GM21717 (cell line): ENCODE measurements around the gene SAFB2.
A peak's percentile ranks its signal among the peaks of the same experiment; 100 is the strongest.

Source experiments
- ATAC-seq: cut with Tn5 transposase; IDR thresholded peaks from one replicate; pipeline ENCODE4 v1.9.1; 2021; ENCODE audit warnings: mild to moderate bottlenecking, moderate library complexity; ENCODE audit not compliant: unreplicated experiment

The SAFB2 gene

DNA sequence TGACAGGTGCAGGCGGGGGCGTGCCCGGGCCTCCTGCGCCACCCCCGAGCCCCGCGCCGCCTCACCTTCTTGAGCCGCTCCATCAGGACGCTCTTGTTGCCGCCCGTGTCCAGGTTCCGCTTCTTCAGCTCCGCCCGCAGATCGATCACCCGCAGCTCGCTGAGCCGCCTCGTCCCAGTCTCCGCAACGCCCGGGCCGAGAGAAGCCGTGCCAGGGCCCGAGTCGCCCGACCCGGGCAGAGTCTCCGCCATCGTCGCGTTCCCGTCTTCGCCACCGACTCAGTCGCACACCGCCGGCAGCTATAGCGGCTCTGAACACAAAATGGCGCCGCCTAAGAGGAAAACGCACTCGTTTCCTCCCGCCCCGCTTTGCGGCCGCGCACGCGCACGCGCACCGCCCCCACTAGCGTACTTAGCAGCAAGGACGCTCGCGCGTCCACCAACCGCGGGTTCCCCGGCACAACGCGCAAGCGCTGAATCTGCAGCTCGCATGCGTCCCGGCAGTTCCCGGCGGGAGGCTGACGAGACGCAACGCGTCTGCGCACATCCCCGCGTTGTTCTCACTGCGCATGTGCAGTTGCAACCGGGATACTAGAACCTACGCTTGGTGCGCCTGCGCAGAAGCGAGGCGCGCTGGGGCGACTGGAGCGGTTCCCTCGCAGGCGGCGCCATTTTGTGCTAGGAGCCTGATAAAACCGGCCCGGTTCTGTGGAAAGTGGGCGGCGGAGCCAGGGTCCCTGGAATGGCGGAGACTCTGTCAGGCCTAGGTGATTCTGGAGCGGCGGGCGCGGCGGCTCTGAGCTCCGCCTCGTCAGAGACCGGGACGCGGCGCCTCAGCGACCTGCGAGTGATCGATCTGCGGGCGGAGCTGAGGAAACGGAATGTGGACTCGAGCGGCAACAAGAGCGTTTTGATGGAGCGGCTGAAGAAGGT, at the start of gene SAFB2, which contains the start of gene SAFB:
Gene SAFB2, minus strand, starts transcription at position 312 of the 932 bp plus-strand sequence. Its CDS starts 61 bp downstream, at position 251.
Gene SAFB, plus strand, starts transcription at position 619 of the 932 bp plus-strand sequence. Its CDS starts 123 bp downstream, at position 742.
- peak; percentile 61 for ATAC-seq

DNA sequence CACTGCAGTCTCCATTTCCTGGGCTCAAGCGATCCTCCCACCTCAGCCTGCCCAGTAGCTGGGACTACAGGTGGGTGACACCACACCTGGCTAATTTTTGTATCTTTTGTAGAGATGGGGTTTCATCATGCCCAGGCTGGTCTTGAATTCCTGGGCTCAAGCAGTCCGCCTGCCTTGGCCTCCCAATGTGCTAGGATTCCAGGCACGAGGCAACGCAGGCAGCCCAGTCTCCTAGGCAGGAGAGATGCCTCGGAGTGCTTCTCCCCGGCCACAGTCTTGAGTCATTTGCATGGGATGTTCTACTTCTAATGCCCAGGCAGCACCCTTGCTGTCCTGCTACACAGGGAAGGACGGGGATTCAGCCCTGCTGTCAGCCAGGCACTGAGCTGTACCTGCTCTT, 49.0 kb upstream of the SAFB2 start:
- no peak for ATAC-seq

DNA sequence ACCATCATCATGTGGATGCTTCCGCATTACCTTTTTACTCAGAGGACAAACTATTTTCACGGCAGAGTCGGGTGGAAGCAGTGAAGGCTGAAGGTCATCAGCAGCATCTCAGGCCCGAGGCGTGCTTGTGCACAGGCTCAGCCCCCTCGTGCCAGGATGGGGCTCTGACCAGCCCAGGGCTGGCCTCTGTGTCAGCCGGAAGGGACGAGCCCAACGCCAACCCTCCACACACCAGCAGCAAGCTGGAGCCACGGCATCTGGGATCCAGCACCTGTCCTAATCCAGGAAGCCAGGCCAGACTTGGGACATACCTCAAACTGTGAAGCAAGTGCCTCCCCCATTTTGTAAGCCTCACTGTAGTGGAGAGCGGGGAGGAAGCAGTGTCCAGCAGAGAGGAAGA, 46.6 kb upstream of the SAFB2 start:
- ATAC-seq, result no peak

DNA sequence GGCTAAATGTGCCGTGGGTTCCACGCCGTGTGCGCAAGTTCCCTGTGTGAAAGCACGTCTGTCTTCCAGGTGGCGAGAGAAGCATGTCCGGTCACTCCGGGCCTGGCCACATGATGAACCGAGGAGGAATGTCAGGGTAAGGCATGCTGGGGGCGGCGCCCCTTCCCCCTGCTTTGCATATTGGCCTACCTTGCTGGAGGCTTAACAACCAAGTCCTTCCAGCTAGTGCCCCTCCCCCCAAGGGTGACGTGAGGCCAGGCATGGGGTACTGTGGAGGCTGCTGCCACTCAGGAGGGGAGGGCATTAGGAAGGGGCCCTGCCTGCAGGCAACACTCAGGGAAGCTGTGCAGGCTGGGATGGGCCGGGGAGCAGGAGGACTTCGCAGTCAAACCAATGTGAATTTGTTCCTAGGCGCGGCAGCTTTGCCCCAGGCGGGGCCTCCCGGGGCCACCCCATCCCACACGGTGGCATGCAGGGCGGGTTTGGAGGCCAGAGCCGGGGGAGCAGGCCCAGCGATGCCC, 45.2 kb upstream of the SAFB2 start:
- ATAC-seq, result no peak

DNA sequence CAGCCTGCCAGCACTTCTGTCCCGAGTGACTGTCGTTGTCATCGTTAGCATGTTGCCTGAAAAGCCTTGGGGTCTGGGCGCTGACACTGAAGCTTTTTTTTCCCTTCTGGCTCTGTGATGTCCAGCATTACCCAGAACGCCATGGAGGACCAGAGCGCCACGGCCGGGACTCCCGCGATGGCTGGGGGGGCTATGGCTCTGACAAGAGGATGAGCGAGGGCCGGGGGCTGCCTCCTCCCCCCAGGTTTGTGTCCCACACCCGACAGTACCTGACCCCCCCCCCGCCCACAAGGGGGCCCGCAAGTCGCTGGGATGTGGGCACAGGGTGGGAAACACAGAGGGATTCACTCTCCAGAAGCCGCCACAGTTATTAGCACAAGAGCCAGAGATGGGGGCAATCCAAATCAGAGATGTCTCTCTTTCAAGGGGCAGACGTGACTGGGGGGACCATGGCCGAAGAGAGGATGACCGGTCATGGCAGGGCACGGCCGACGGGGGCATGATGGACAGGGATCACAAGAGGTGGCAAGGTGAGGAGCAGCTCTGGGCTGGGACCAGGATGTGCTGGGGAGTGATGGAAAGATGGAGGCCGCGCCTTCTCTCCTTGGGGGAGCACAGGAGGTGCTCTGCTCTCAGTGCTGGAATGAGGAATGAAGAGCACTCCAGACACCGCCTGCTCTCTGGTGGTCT, 44.5 kb upstream of the SAFB2 start:
- ATAC-seq, result no peak

DNA sequence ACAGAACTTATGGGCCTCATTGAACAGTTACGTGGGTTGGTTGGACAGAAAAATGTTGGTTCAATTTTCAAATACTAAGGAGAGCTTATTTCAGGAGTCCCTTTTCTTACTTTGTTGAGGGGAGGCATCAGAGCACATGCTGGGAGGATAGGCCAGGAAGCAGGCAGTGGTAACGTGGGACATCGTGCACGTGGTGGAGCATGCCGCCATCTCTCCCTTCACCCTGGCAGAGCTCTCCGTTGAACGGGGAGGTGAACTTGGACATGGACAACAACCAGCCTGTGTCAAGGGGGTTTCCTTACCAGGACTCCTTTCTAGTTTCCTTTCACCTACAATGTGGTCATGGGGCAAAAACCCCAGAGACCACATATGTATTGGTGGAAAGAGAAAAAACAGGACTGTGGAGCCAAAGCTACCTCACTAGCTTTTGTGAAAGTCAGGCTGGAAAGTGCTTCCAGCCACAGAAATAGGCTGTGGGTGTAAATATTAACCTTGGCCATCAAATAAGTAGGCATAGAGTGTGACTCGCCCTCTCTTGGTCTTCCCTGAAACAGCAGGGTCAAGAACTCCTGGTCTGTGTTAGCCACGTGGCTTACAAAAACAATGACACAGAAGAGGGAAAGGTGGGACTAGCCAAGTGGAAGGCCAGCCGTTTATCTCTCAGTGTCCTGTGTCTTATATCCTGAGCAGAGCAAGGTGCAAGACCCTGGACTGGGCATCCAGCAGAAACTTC, 43.4 kb upstream of the SAFB2 start:
- no peak for ATAC-seq

DNA sequence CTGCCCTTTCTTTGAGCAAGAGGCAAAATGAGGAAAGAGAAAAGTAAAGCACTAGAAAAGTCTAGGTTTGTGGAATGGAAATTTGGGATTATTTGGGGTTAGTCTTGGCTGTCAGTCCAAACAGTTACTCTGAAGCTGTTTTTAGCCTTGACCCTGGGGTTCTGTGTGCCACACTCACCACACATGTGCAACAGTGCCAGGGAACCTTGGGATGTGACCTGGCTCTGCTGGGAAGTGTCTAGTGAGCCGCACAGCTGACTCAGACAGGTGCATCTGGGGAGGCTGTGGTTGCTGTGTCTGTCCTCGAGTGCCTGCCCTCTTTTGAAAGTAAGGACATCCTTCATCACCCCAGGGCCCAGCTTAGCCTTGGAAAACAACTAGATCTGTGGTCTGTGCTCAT, 41.9 kb upstream of the SAFB2 start:
- ATAC-seq, result no peak

DNA sequence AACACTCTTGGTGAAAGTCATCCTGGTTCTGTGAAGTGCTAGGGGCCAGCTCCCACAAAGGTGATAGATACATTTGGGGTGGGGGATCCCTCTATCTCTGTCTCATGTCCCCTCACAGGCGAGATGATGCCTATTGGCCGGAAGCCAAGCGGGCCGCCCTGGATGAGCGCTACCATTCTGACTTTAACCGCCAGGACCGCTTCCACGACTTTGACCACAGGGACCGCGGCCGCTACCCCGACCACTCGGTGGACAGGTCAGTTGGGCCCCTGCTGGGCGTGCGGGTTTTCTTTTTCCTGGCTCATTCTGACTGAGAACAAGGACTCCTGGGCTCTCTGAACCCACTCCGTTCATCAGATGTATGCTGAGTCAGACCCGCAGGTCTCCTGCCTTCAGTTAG, 41.3 kb upstream of the SAFB2 start:
- no peak for ATAC-seq

DNA sequence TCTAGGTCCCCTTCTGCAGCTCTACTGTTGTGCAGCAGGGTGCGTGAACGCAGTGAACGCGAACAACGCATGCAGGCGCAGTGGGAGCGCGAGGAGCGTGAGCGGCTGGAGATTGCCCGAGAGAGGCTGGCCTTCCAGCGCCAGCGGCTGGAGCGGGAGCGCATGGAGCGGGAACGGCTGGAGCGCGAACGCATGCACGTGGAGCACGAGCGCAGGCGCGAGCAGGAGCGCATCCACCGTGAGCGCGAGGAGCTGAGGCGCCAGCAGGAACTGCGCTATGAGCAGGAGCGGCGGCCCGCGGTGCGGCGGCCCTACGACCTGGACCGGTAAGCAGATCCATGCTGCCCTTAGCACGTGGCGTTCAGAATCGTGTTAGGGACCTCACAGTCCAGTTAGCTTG, 38.9 kb upstream of the SAFB2 start:
- ATAC-seq, result no peak

DNA sequence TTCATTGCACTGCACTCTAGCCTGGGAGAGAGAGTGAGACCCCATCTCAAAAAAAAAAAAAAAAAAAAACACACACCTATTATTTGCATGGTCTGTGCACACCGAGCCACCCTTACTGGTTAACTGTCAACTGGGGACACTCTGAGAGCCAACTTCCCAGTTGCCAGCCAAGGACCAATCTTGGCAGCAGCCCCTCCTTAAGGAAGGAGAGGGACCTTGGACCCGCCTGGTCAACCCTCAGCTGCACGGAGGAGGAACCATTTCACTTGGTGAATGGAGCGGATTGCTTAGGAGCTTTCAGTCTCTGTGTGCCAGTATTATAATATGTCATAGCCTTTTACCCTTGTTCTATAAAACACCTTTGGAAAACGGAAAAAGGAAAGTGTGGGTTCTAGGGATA, 32.8 kb upstream of the SAFB2 start:
- ATAC-seq, result no peak

DNA sequence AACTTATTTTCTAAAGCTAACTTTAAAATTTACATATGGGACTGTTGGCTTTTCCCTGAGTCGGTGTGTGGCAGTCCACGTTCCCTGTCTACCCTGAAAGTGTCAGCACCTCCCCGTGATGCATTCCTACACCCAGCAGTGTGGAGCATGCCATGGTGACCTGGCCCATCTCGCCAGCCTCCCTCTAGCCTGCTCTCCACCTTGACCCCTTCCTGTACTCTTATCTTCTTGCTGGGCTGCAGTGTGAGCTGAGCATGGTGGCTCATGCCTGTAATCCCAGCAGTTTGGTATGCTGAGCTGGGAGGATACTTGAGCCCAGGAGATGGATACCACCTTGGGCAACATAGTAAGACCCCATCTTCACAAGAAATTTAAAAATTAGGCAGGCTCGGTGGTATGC, 32.4 kb upstream of the SAFB2 start:
- ATAC-seq, result no peak

DNA sequence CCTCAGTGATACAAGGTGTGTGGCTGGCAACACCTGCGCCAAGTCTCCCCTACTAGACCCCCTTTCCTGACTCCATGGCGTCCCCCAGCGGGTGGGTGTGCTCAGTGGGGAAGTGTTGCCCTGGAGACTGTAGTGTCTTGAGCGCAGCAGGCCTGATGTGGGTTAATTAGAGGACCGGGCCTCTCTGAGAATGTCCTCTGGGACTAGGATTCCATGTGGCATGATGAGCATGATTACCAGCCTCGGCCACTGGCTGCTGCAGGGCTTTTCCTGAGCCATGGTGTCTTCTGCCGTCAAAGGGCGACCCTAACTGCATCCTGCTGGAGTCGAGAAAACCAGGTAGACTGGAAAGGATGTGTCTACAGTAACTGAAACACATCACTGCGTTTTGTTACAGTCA, 29.7 kb upstream of the SAFB2 start:
- no peak for ATAC-seq

DNA sequence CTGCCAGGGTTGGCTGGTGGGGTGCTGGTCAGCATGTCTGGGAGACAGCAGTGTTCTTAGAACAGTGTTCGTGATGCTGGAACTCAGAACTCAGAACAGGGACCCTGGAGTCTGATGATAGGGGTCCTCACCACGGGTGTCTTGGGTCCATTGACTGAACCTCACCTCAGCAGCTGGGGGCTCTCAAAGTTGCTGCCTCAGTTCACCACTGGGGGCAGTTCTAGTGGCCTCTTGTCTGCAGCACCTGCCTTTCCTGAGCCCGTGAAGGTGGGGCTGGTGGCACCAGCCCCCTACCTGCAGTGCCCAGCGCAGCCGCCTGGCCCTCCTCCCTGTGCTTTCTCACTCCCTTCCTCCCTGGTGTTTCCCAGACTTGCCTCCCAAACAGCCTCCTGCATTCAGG, 28.8 kb upstream of the SAFB2 start:
- no peak for ATAC-seq

DNA sequence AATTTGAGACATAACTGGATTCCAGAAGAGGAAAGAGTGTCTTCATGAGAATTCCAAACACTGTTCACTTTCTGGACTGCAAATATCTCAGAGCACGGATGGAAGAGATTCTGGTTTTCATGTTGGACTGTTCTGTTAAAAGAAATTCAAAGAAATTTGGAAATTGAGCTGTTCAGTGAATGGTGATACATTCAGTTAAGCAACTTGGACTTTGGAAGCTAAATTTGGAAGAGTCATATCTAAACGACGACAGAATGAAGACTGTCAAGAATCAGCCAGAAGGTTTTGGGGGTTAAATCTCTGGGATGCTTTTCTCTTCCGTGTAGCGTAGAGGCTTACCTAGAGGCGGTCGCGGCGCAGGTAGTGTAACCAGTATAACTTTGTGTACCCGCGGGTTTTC, 25.9 kb upstream of the SAFB2 start:
- no peak for ATAC-seq

DNA sequence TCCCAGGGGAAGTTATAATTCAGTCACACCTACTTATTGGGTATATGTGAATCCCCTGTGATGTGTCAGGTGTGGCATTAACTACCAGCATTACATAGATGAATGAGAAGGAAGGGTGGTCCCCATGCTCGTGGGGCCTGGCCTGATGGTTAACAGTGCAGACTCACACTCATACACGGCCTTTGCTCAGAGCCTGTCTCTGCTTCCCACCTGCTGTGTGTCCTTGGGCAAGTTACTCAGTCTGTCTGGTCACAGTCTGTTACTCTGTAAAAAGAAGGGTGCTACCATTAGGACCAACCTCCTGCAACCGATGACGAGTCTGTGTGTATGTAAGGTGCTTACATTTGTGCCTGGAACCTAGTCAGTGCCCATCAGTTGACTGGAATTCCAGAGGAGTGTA, 24.1 kb upstream of the SAFB2 start:
- no peak for ATAC-seq

DNA sequence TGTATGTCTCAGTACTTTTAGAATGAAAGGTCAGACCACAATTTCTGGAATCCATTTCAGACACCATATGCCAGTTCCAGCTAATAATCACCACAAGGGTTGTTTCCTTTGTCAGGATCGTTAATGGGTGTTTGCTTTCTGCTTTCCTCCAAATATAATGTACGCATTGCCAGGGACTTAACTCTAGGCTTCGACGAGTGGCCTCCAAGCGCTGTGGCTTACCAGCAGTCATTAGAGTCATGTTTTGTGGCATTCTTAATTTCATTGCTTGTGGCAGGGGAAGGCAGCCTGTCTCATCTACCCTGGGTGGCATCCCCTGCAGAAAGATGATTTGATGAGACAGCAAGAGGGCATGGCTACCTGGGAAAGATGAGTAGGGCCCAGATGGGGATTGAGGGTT, 22.8 kb upstream of the SAFB2 start:
- ATAC-seq, result no peak

DNA sequence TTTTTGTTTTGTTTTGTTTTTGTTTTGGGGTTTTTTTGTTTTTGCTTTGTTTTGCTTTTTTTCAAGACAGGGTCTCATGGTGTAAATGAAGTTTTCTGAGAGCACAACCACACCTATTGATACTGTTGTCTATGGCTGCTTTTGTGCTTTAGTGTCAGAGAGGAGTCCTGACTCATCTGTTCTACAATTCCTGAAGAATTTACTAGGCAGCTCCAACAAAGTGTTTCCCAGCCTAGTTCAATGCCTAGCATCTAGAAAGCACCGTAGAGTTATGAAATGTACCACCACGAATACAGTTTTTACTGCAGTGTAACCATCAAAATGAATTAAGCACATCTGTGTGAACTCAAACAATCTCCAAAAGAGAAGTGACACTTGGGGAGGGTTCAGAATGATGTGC, 21.5 kb upstream of the SAFB2 start:
- ATAC-seq, result no peak

DNA sequence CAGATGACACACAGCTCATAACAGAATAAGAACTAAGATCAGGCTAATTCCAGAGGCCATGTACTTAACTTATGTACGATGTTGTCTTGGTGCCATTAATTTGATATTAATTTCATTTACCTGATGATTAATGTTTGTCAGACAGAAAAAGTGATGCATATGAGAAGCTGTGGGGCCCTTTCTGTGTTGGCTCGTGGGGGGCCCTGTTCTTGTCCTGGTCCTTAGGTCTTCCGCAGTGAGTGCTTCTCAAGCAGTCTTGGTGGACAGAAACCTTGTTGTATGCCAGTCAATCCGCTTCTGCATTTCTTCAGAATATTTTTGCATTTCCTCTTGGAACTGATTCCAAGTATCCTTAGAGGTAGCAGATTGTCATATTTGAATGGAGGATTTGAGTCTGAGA, 20.5 kb upstream of the SAFB2 start:
- ATAC-seq, result no peak

DNA sequence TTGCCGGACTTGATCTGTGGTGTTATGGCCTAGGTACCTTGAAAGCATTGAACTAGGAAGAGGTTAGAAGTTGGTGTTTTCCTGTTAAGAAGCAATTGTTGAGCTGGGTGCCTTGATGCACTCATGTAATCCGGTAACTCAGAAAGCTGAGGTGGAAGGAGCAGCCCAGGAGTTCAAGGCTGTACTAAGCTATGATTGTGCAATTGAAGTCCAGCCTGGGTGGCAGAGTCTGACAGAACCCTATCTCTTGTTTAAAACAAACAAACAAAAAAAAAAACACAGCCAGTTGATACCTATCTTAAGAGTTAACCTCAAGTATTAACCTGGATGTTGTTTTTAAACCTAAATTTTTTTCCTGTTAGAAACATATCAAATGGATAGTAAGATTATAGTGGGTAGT, 19.6 kb upstream of the SAFB2 start:
- no peak for ATAC-seq

DNA sequence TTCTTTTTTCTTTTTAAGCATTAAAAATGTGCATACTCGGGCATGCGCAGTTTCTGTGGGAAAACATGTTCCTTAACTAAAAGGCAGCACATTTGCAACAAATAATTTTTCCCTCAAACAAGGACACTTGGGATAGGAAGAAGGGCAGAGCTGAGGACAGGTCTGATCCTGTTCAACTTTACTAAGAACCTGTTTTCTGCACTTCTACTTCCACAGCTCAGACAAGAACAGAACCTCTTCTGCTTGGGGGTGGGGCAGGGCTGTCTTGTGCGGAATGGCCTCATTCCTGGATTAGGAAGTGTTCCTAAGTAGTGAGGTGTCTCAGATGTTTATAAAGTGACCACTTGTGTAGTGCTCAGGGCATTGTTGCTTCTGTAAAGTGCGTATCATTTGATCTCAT, 18.6 kb upstream of the SAFB2 start:
- ATAC-seq, result no peak

DNA sequence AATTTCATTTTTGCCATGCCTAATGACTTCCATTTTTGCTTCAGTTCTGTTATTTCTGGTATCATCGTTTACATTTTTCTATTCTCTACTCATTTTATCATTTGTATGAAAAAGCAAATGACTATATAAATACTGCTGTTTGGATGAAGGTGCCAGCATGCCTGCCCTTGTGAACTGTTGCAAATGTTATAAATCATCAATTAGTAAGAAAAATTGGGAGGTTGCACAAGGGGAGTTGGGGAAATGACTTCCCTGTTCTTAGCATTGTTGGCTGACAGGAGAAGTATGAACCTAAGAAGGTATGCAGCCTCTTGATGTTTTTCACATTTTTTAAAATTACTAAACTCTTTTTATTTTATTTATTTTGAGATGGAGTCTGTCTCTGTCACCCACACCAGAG, 15.4 kb upstream of the SAFB2 start:
- no peak for ATAC-seq
